Endometrium (tissue), 2 donors: ENCODE results near the gene NPIPB12.
A peak's percentile ranks its signal among the peaks of the same experiment; 100 is the strongest.
"Not testable (repeated sequence)": the region's sequence is repeated elsewhere in the genome, so short reads cannot be mapped to it uniquely, and the experiment has no call there.

ENCODE experiments used
- FAIRE-seq: peaks from 2 replicates; lab custom pipeline; 2012; peaks lifted over from hg19 to GRCh38; lab: Jason Lieb, UNC
- donor health status: control.
- donor health status: control.

Gene NPIPB12

GRCh38 chr16:29506308-29506707 is at the start of gene NPIPB12:
NPIPB12 (minus strand) TSS chr16:29506408.
- FAIRE-seq = not testable (repeated sequence)

GRCh38 chr16:29521520-29521919 is 15.3 kb upstream of the NPIPB12 start:
- not testable (repeated sequence) for FAIRE-seq

- FAIRE-seq = not testable (repeated sequence)
Observed at GRCh38 chr16:29482276-29482675, 23.9 kb downstream of the NPIPB12 start.

GRCh38 chr16:29472065-29472464 is 34.1 kb downstream of the NPIPB12 start:
- not testable (repeated sequence) for FAIRE-seq

- not testable (repeated sequence) for FAIRE-seq
Observed at GRCh38 chr16:29469660-29470059, 36.5 kb downstream of the NPIPB12 start.

GRCh38 chr16:29467654-29468366 is 38.4 kb downstream of the NPIPB12 start:
- FAIRE-seq = not testable (repeated sequence)

GRCh38 chr16:29466904-29467303 is 39.3 kb downstream of the NPIPB12 start:
- not testable (repeated sequence) for FAIRE-seq

- not testable (repeated sequence) for FAIRE-seq
Observed at GRCh38 chr16:29465985-29466824, 40.0 kb downstream of the NPIPB12 start.

GRCh38 chr16:29460647-29461030 is 45.6 kb downstream of the NPIPB12 start:
- not testable (repeated sequence) for FAIRE-seq

- not testable (repeated sequence) for FAIRE-seq
Observed at GRCh38 chr16:29459706-29460646, 46.2 kb downstream of the NPIPB12 start, which contains the start of gene SULT1A4. SULT1A4 (plus strand) TSS chr16:29459913; CDS start chr16:29461386, 1,473 bp downstream.

GRCh38 chr16:29457660-29458059 is 48.5 kb downstream of the NPIPB12 start:
- FAIRE-seq = not testable (repeated sequence)

- FAIRE-seq = not testable (repeated sequence)
Observed at GRCh38 chr16:29454828-29455227, 51.4 kb downstream of the NPIPB12 start.

- FAIRE-seq = peak; percentile 99
Observed at GRCh38 chr16:29454269-29454668, 51.9 kb downstream of the NPIPB12 start, which contains the start of the genes BOLA2 and SLX1B. BOLA2 (minus strand) TSS chr16:29454351; CDS start chr16:29454253, 98 bp downstream. SLX1B (plus strand) TSS chr16:29454533.

GRCh38 chr16:29453754-29454153 is 52.5 kb downstream of the NPIPB12 start:
- FAIRE-seq = not testable (repeated sequence)
